B cell (primary cell): ENCODE measurements around the gene RAB43.

Experiments
- EZH2 ChIP-seq: IDR thresholded peaks from 2 replicates; pipeline ENCODE4 v1.6.1; 2012; ENCODE audit warnings: borderline replicate concordance, low read depth, mild to moderate bottlenecking, moderate library complexity, low read length; ENCODE audit not compliant: insufficient read depth, poor library complexity, severe bottlenecking
- TF ChIP-seq, protein P1 (sequence below): fragments of 200-600 bp; IDR thresholded peaks from one replicate; pipeline ENCODE4 v1.8.0; 2022; ENCODE audit warnings: antibody characterized with exemption, mild to moderate bottlenecking

DNA sequence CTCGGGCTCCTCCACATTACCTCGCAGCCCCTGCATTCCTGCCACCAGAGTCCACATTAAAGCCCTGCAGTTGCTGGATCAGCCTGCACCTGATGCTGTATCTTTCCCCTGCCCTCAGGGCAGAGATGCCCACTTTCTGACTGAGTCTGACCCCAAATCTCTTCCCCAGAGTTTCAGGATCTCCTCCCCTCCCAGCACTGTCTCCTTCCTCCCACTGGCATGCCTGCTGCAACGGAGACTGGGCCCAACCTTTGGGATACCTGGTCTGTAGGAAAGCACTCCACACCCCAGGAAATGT, 81.6 kb downstream of the RAB43 start:
- TF ChIP-seq, protein P1, sequence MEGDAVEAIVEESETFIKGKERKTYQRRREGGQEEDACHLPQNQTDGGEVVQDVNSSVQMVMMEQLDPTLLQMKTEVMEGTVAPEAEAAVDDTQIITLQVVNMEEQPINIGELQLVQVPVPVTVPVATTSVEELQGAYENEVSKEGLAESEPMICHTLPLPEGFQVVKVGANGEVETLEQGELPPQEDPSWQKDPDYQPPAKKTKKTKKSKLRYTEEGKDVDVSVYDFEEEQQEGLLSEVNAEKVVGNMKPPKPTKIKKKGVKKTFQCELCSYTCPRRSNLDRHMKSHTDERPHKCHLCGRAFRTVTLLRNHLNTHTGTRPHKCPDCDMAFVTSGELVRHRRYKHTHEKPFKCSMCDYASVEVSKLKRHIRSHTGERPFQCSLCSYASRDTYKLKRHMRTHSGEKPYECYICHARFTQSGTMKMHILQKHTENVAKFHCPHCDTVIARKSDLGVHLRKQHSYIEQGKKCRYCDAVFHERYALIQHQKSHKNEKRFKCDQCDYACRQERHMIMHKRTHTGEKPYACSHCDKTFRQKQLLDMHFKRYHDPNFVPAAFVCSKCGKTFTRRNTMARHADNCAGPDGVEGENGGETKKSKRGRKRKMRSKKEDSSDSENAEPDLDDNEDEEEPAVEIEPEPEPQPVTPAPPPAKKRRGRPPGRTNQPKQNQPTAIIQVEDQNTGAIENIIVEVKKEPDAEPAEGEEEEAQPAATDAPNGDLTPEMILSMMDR = no peak
- TF ChIP-seq EZH2 = no peak
